SU-DHL-6 (cell line): ENCODE measurements around the gene DLG2.
"Not testable (repeated sequence)": the region's sequence is repeated elsewhere in the genome, so short reads cannot be mapped to it uniquely, and the experiment has no call there.

Experiments used
- H2AFZ ChIP-seq: fragments of 200-600 bp; sonication (generic); 2 replicates; pipeline ENCODE4 v1.6.1; 2014; ENCODE audit warnings: low read depth, mild to moderate bottlenecking, moderate library complexity, mixed read lengths, antibody characterized with exemption, low read length; ENCODE audit not compliant: severe bottlenecking
- H3F3A ChIP-seq: fragments of 200-600 bp; shearing (Covaris generic); 2 replicates; pipeline ENCODE4 v1.6.0; 2016; ENCODE audit warnings: antibody characterized with exemption, mild to moderate bottlenecking; ENCODE audit not compliant: insufficient read depth
- H3K27ac ChIP-seq: fragments of 200-600 bp; sonication (generic); 2 replicates; pipeline ENCODE4 v1.5.1; 2016; ENCODE audit warnings: low read depth, mild to moderate bottlenecking, low read length, moderate library complexity, mixed read lengths
- H3K27me3 ChIP-seq: fragments of 200-600 bp; sonication (generic), shearing (Covaris generic); 2 replicates; pipeline ENCODE4 v1.6.0; 2014; ENCODE audit warnings: mild to moderate bottlenecking, low read length
- H3K36me3 ChIP-seq: fragments of 200-600 bp; sonication (generic); 2 replicates; pipeline ENCODE4 v1.6.1; 2014; ENCODE audit warnings: mild to moderate bottlenecking, low read length, mixed read lengths
- H3K4me2 ChIP-seq: fragments of 300-600, 200-600 bp; shearing (Covaris generic), sonication (generic); 2 replicates; pipeline ENCODE4 v1.6.0; 2014; ENCODE audit warnings: low read length, low read depth, mild to moderate bottlenecking; ENCODE audit not compliant: poor library complexity, severe bottlenecking
- H3K4me3 ChIP-seq: fragments of 200-600 bp; sonication (generic); 2 replicates; pipeline ENCODE4 v1.5.1; 2014; ENCODE audit warnings: antibody characterized with exemption, low read length, mild to moderate bottlenecking, mixed read lengths; ENCODE audit not compliant: insufficient read depth, poor library complexity, severe bottlenecking
- H3K79me2 ChIP-seq: fragments of 200-600 bp; sonication (generic); 2 replicates; pipeline ENCODE4 v1.6.1; 2014; ENCODE audit warnings: mild to moderate bottlenecking, low read length, moderate library complexity; ENCODE audit not compliant: insufficient read depth
- H3K9ac ChIP-seq: fragments of 200-600 bp; sonication (generic); 2 replicates; pipeline ENCODE4 v1.7.0; 2014; ENCODE audit warnings: mild to moderate bottlenecking, low read length
- H3K9me2 ChIP-seq: fragments of 200-600 bp; sonication (generic); replicated peaks from 2 replicates; pipeline ENCODE4 v1.6.1; 2014; ENCODE audit warnings: low read length; ENCODE audit not compliant: insufficient read depth
- H3K9me3 ChIP-seq: fragments of 200-600 bp; sonication (generic); 2 replicates; pipeline ENCODE4 v1.6.1; 2014; ENCODE audit warnings: low read length, mixed read lengths; ENCODE audit not compliant: insufficient read depth
- H4K20me1 ChIP-seq: fragments of 200-600 bp; sonication (generic); 2 replicates; pipeline ENCODE4 v1.6.1; 2014; ENCODE audit warnings: low read depth, mild to moderate bottlenecking, antibody characterized with exemption, low read length, moderate library complexity, mixed read lengths
- CTCF ChIP-seq: fragments of 200-600 bp; sonication (generic); IDR thresholded peaks from one replicate; pipeline ENCODE4 v1.5.1; 2017; ENCODE audit warnings: antibody characterized with exemption, mild to moderate bottlenecking, low read length, moderate library complexity; ENCODE audit not compliant: insufficient read depth, poor library complexity, severe bottlenecking
- EZH2phosphoT487 ChIP-seq: fragments of 200-600 bp; sonication (generic), shearing (Covaris generic); conservative IDR thresholded peaks from 2 replicates; pipeline ENCODE4 v1.6.1; 2018; ENCODE audit warnings: mild to moderate bottlenecking, antibody characterized with exemption, low read length, moderate library complexity, mixed read lengths

DLG2 gene

GRCh38 chr11:85661972-85662664, 35.0 kb upstream of the DLG2 start:
- peak overlapping the region; percentile 100 for H3K9ac ChIP-seq
- H3K4me3 ChIP-seq: peak overlapping the region; percentile 61
- TF ChIP-seq CTCF: no peak
- TF ChIP-seq EZH2phosphoT487: no peak
- no peak overlapping the region for H2AFZ ChIP-seq
- H3K27ac ChIP-seq: no peak overlapping the region
- no peaks in the 10 kb centered on the region for H3K9me2 ChIP-seq
- H3K4me2 ChIP-seq: peak overlapping the region; percentile 74
- H3K79me2 ChIP-seq: peaks cover 76% of the 10 kb centered on the region
- peaks cover 61% of the 10 kb centered on the region for H3K36me3 ChIP-seq
- H3K27me3 ChIP-seq: no peaks in the 10 kb centered on the region
- H3F3A ChIP-seq: peaks cover 32% of the 10 kb centered on the region
- no peaks in the 10 kb centered on the region for H3K9me3 ChIP-seq
- H4K20me1 ChIP-seq: peaks cover 62% of the 10 kb centered on the region

GRCh38 chr11:85658180-85658579, 31.0 kb upstream of the DLG2 start:
- Histone ChIP-seq H3K79me2 (peaks cover 64% of the 10 kb centered on the region), H3K9ac (no peak overlapping the region), H2AFZ (no peak overlapping the region), H3K9me2 (no peaks in the 10 kb centered on the region), H3K27ac (no peak overlapping the region), H3K9me3 (no peaks in the 10 kb centered on the region), H3K36me3 (peaks cover 78% of the 10 kb centered on the region), H3K4me3 (no peak overlapping the region), H3K27me3 (no peaks in the 10 kb centered on the region), H3F3A (peaks cover 59% of the 10 kb centered on the region), H3K4me2 (no peak overlapping the region), H4K20me1 (peaks cover 67% of the 10 kb centered on the region)
- TF ChIP-seq EZH2phosphoT487: no peak
- no peak for TF ChIP-seq CTCF

DNA sequence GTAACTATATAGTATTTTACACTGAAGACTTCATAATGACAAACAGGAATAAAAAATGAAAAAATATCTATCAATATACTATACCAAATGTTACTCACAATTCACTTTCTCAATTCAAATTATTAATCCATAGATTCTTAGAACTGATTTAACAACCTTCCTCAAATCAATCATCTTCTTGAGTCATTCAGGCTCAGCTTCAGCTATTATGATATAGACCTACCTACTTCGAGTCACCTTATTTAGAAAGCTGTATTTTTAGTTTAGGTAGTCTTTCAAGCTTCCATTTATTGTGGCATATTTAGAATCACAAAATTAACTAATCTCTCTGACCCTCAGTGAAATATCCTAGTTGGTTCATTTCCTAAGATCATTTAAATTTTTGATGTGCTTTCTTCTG, 29.6 kb upstream of the DLG2 start:
- Histone ChIP-seq H4K20me1 (peaks cover 54% of the 10 kb centered on the region), H3K27ac (no peak overlapping the region), H3K36me3 (peaks cover 66% of the 10 kb centered on the region), H3K9me2 (no peaks in the 10 kb centered on the region), H3F3A (peaks cover 72% of the 10 kb centered on the region), H2AFZ (no peak overlapping the region), H3K79me2 (peaks cover 50% of the 10 kb centered on the region), H3K4me2 (no peak overlapping the region), H3K27me3 (no peaks in the 10 kb centered on the region), H3K9ac (no peak overlapping the region), H3K4me3 (no peak overlapping the region), H3K9me3 (no peaks in the 10 kb centered on the region)
- TF ChIP-seq CTCF (no peak), EZH2phosphoT487 (no peak)

DNA sequence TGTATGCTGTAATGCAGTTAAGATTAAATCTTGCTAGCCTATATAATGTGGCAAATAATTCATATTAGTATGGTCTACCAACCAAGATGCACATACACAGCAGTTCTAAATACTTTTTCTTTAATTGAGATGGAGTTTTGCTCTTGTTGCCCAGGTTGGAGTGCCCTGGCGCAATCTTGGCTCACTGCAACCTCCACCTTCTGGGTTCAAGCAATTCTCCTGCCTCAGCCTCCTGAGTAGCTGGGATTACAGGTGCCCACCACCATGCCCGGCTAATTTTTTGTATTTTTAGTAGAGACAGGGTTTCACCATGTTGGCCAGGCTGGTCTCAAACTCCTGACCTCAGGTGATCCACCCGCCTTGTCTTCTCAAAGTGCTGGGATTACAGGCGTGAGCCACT, 27.2 kb upstream of the DLG2 start:
- H3K27me3 ChIP-seq, H3K9ac ChIP-seq, H3K4me3 ChIP-seq, H2AFZ ChIP-seq, H3K9me3 ChIP-seq, H3K4me2 ChIP-seq, H3K27ac ChIP-seq, H3K9me2 ChIP-seq: not testable (repeated sequence)
- Histone ChIP-seq H4K20me1 (peaks cover 30% of the 10 kb centered on the region), H3F3A (peaks cover 75% of the 10 kb centered on the region), H3K36me3 (peaks cover 44% of the 10 kb centered on the region), H3K79me2 (peaks cover 28% of the 10 kb centered on the region)
